HepG2 (cell line): ENCODE measurements around the gene PPP1R18. TPM values are rescaled to one million over a fixed set of nuclear protein-coding genes. Genes with fewer than 3 reads are reported as not detected.

Source experiments
- CBX1 ChIP-seq: IDR thresholded peaks from one replicate; pipeline ENCODE4 v1.6.1; 2016; ENCODE audit warnings: antibody characterized with exemption, low read depth
- CCAR2 ChIP-seq: fragments of 200-400 bp; formaldehyde crosslinking; optimal IDR thresholded peaks from 2 replicates; pipeline ENCODE3; 2018; ENCODE audit warnings: low read depth, mild to moderate bottlenecking, low read length, moderate library complexity
- FOSL1 ChIP-seq: sonication (generic); formaldehyde crosslinking; IDR thresholded peaks from 2 replicates; pipeline ENCODE4 v1.9.0; 2021; ENCODE audit warnings: missing genetic modification reagents, borderline replicate concordance
- FOXK1 ChIP-seq: sonication (generic); formaldehyde crosslinking; IDR thresholded peaks from 2 replicates; pipeline ENCODE4 v1.4.0; 2020; ENCODE audit warnings: low read depth, missing genetic modification reagents, borderline replicate concordance
- IKZF1 ChIP-seq: fragments of 450-650 bp; IDR thresholded peaks from 2 replicates; pipeline ENCODE4 v1.7.1; 2016
- ISX ChIP-seq: sonication (generic); formaldehyde crosslinking; conservative IDR thresholded peaks from 2 replicates; pipeline ENCODE4 v1.5.0; 2020; ENCODE audit warnings: missing genetic modification reagents
- NCOA5 ChIP-seq: sonication (generic); formaldehyde crosslinking; IDR thresholded peaks from 2 replicates; pipeline ENCODE4 v1.4.0; 2020; ENCODE audit warnings: missing genetic modification reagents
- NR1H2 ChIP-seq: sonication (generic); formaldehyde crosslinking; IDR thresholded peaks from 2 replicates; pipeline ENCODE4 v1.8.1; 2022; ENCODE audit warnings: low read depth, missing genetic modification reagents, borderline replicate concordance
- PCBP2 ChIP-seq: fragments of 200-400 bp; formaldehyde crosslinking; optimal IDR thresholded peaks from 2 replicates; pipeline ENCODE3; 2018; ENCODE audit warnings: low read length, low read depth; ENCODE audit not compliant: poor library complexity, severe bottlenecking
- PLRG1 ChIP-seq: fragments of 450-650 bp; conservative IDR thresholded peaks from 2 replicates; pipeline ENCODE4 v1.6.1; 2016
- SMAD9 ChIP-seq: sonication (generic); formaldehyde crosslinking; IDR thresholded peaks from 2 replicates; pipeline ENCODE4 v1.5.1; 2020; ENCODE audit warnings: mild to moderate bottlenecking, missing genetic modification reagents
- SRSF4 ChIP-seq: fragments of 200-400 bp; formaldehyde crosslinking; IDR thresholded peaks from one replicate; pipeline ENCODE4 v1.6.1; 2018; ENCODE audit warnings: mild to moderate bottlenecking, low read depth, low read length, moderate library complexity; ENCODE audit not compliant: poor library complexity, severe bottlenecking
- SUZ12 ChIP-seq: fragments of 150-350 bp; IDR thresholded peaks from 2 replicates; pipeline ENCODE4 v1.6.1; 2014; ENCODE audit warnings: low read depth, low read length
- TCF12 ChIP-seq, 2 experiments: fragments of 450-650 bp in 1 of 2; sonication (generic) in 1 of 2; formaldehyde crosslinking in 1 of 2; IDR thresholded peaks; 2 replicates each; pipeline versions ENCODE4 v1.6.1 to v1.8.0; 2017 to 2022; ENCODE audit warnings: antibody characterized with exemption in 1 of 2, mild to moderate bottlenecking in 1 of 2, missing genetic modification reagents in 1 of 2, moderate library complexity in 1 of 2
- TSC22D2 ChIP-seq: sonication (generic); formaldehyde crosslinking; IDR thresholded peaks from 2 replicates; pipeline ENCODE4 v1.5.1; 2020; ENCODE audit warnings: missing genetic modification reagents, mild to moderate bottlenecking, borderline replicate concordance
- ZFP41 ChIP-seq: sonication (generic); formaldehyde crosslinking; IDR thresholded peaks from 2 replicates; pipeline ENCODE4 v1.4.0; 2020; ENCODE audit warnings: mild to moderate bottlenecking, missing genetic modification reagents, borderline replicate concordance
- ZNF766 ChIP-seq: sonication (generic); formaldehyde crosslinking; IDR thresholded peaks from 2 replicates; pipeline ENCODE4 v1.5.0; 2020; ENCODE audit warnings: missing genetic modification reagents, borderline replicate concordance
- polyA plus RNA-seq, 8 experiments: library from polyadenylated mRNA; depleted of rRNA in 3 of 8; stranded (reverse) in 7 of 8; unstranded in 1 of 8; fragments of >200 nt; fragmentation: Illumina TruSeq in 4 of 8; extraction: Trizol in 4 of 8; gene quantifications; 2 replicates each; pipeline versions ENCODE4 v1.2.1 to v1.2.3, GENCODE V29; 2011 to 2016; ENCODE audit warnings: low read depth in 4 of 8, missing spikeins in 1 of 8, mixed read lengths in 1 of 8; ENCODE audit not compliant: insufficient read depth in 1 of 8
- total RNA-seq, 5 experiments: library from RNA; depleted of rRNA; stranded (reverse); fragments of >200 nt; fragmentation: Illumina TruSeq; extraction: Trizol; gene quantifications; 2 replicates each; pipeline ENCODE4 v1.2.3, GENCODE V29; 2016; ENCODE audit warnings: low read depth in 1 of 5
- TF ChIP-seq, protein P1 (sequence below): sonication (generic); formaldehyde crosslinking; IDR thresholded peaks from 2 replicates; pipeline ENCODE4 v1.4.0; 2020; ENCODE audit warnings: low read depth, mild to moderate bottlenecking, missing genetic modification reagents
- TF ChIP-seq, protein P2 (sequence below): IDR thresholded peaks from 2 replicates; pipeline ENCODE4 v1.6.1; 2012; ENCODE audit warnings: inconsistent platforms
- TF ChIP-seq, protein P3 (sequence below): sonication (generic); formaldehyde crosslinking; IDR thresholded peaks from 2 replicates; pipeline ENCODE4 v1.4.0; 2020; ENCODE audit warnings: mild to moderate bottlenecking, missing genetic modification reagents

PPP1R18 gene
- total and polyA plus RNA-seq, 2 of the 13 experiments (the other 11 are each of a cell fraction or from before 2014, with no cell fraction given), result 4.9 to 9.2 TPM

DNA sequence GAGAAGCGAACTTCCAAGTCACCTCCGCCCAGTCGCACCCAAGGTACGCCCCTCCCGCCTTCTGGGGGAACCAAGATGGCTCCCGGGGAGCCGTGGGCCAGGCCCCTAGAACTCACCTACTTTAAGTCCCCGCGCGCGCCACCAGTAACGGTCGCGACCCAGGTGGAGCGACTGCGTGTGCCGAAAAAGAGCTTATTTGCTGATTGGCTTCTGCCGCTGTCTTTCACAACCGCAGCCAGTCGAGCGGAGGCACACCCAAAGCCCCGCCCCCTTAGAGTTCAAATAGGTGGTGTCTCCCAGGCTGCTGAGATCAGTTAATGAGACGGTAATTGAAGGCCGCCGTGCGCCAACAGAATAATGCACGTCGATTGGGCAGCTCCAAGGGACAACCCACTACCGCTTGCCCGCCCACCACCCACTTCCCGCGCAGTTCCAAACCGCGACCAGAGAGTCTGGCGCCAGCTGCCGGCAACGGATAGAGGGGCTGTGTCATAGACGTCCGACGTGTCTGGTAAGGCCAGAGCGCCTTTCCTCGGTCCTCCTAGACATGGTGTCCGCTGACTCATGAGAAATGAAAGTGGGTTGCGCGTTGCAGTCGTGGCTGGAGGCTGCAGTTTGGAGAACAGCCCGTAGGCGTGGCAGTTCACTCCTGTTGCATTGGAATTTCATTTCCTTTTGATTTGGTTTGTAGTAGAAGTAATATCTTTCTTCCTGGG lies 30.8 kb upstream of the PPP1R18 start, which contains the start of gene MDC1 (continued):
- TF ChIP-seq IKZF1 (no peak), NR1H2 (CRISPR knock-in tag) (no peak; the same call in 1 of the 2 replicates), TCF12 (IDR thresholded peaks at IDR 0.05) (no peak), TCF12 (CRISPR knock-in tag; IDR thresholded peaks at IDR 0.05) (peak; percentile 74; the same call in 1 of the 2 replicates), FOSL1 (CRISPR knock-in tag) (no peak), ISX (CRISPR knock-in tag) (no peak), NCOA5 (no peak), FOXK1 (CRISPR knock-in tag) (peak; percentile 95), CBX1 (peak; percentile 65), ZFP41 (CRISPR knock-in tag) (peak; percentile 63; the same call in 1 of the 2 replicates), ZNF766 (CRISPR knock-in tag) (peak; percentile 88; the same call in 1 of the 2 replicates), CCAR2 (no peak), PLRG1 (no peak), PCBP2 (no peak), SMAD9 (0 out of 2 replicates have a peak, but pooled peaks have one; percentile 23), SRSF4 (no peak), SUZ12 (no peak), TSC22D2 (peak; percentile 92)
- TF ChIP-seq, protein P1, sequence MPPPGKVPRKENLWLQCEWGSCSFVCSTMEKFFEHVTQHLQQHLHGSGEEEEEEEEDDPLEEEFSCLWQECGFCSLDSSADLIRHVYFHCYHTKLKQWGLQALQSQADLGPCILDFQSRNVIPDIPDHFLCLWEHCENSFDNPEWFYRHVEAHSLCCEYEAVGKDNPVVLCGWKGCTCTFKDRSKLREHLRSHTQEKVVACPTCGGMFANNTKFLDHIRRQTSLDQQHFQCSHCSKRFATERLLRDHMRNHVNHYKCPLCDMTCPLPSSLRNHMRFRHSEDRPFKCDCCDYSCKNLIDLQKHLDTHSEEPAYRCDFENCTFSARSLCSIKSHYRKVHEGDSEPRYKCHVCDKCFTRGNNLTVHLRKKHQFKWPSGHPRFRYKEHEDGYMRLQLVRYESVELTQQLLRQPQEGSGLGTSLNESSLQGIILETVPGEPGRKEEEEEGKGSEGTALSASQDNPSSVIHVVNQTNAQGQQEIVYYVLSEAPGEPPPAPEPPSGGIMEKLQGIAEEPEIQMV (CRISPR knock-in tag), result peak; percentile 87
- TF ChIP-seq, protein P2, sequence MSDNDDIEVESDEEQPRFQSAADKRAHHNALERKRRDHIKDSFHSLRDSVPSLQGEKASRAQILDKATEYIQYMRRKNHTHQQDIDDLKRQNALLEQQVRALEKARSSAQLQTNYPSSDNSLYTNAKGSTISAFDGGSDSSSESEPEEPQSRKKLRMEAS, result peak; percentile 90
- TF ChIP-seq, protein P3, sequence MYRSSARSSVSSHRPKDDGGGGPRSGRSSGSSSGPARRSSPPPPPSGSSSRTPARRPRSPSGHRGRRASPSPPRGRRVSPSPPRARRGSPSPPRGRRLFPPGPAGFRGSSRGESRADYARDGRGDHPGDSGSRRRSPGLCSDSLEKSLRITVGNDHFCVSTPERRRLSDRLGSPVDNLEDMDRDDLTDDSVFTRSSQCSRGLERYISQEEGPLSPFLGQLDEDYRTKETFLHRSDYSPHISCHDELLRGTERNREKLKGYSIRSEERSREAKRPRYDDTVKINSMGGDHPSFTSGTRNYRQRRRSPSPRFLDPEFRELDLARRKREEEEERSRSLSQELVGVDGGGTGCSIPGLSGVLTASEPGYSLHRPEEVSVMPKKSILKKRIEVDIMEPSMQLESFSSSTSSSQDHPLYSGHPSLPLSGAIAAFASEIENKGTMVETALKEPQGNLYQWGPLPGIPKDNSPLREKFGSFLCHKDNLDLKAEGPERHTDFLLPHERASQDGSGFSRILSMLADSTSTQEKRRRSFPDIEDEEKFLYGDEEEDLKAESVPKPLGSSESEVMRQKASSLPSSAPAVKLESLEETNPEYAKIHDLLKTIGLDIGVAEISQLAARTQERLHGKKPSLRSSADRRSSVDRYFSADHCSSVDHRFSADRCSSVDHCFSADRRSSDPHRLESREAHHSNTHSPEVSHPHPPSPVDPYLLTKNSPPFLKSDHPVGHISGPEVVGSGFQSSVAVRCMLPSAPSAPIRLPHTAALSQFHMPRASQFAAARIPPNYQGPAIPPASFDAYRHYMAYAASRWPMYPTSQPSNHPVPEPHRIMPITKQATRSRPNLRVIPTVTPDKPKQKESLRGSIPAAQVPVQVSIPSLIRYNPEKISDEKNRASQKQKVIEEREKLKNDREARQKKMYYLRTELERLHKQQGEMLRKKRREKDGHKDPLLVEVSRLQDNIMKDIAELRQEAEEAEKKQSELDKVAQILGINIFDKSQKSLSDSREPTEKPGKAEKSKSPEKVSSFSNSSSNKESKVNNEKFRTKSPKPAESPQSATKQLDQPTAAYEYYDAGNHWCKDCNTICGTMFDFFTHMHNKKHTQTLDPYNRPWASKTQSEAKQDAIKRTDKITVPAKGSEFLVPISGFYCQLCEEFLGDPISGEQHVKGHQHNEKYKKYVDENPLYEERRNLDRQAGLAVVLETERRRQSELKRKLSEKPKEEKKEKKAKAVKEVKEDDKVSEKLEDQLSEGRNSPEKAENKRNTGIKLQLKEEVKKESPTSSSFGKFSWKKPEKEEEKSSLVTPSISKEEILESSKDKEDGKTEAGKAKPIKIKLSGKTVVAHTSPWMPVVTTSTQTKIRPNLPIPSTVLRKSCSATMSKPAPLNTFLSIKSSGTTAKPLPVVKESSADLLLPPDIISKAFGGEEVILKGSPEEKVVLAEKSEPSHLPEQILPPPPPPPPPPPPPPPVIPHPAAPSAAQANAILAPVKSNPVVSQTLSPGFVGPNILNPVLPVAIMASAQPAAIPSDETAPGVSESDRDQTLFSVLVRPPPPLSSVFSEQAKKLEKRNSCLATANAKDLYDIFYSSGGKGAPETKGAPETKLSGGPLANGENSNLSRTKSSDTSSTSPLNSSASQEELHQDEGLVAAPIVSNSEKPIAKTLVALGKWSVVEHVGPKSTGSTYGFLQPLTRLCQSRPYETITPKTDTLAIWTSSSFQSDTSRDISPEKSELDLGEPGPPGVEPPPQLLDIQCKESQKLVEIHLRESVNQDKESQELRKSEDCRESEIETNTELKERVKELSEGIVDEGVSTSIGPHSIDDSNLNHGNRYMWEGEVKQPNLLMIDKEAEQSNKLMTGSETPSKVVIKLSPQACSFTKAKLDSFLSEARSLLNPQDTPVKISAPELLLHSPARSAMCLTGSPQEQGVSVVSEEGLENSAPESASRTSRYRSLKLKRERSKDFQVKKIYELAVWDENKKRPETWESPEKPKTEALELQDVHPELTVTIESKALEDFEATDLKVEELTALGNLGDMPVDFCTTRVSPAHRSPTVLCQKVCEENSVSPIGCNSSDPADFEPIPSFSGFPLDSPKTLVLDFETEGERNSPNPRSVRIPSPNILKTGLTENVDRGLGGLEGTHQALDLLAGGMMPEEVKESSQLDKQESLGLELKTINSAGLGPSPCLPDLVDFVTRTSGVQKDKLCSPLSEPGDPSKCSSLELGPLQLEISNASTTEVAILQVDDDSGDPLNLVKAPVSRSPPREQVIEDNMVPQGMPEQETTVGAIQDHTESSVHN (CRISPR knock-in tag), result 0 out of 2 replicates have a peak, but pooled peaks have one; percentile 29
